ENCODE measurements around the gene ZBTB18. TPM values are rescaled to one million over a fixed set of nuclear protein-coding genes. Genes with fewer than 3 reads are reported as not detected.

Gene ZBTB18
- total RNA-seq, 1 donor from 2014 or later: 29.9 TPM

DNA sequence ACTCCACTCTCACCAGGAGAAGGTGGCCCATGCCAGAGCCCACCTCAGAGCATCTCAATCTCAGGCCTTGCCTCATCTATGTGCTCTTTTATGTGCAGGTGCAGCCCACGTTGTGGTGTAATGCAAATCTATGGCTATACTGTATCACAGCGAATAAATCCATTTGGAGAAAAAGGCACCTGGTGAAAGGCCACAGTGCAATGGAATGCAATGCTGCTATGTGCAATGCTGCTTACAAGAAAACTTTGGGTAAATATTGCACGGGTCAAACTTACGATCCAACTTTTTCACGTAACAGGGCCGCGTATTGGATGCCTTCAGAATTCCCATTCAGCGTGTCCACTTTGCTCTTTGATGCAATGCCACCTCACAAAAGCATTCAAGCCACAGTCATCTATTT, 13.5 kb downstream of the ZBTB18 start:
- TF ChIP-seq, protein P1, sequence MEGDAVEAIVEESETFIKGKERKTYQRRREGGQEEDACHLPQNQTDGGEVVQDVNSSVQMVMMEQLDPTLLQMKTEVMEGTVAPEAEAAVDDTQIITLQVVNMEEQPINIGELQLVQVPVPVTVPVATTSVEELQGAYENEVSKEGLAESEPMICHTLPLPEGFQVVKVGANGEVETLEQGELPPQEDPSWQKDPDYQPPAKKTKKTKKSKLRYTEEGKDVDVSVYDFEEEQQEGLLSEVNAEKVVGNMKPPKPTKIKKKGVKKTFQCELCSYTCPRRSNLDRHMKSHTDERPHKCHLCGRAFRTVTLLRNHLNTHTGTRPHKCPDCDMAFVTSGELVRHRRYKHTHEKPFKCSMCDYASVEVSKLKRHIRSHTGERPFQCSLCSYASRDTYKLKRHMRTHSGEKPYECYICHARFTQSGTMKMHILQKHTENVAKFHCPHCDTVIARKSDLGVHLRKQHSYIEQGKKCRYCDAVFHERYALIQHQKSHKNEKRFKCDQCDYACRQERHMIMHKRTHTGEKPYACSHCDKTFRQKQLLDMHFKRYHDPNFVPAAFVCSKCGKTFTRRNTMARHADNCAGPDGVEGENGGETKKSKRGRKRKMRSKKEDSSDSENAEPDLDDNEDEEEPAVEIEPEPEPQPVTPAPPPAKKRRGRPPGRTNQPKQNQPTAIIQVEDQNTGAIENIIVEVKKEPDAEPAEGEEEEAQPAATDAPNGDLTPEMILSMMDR (IDR thresholded peaks at IDR 0.05; ENCODE audit: borderline replicate concordance): no peak
- no peaks in the 10 kb centered on the region for H3K4me1 ChIP-seq
- no peak for DNase-seq
- H3K27ac ChIP-seq (replicated peaks): no peak overlapping the region
- no peak overlapping the region for H3K4me3 ChIP-seq
- intact Hi-C loops (cut with micrococcal nuclease): no loop called here
- H3K9me3 ChIP-seq (replicated peaks): no peaks in the 10 kb centered on the region
- H3K27me3 ChIP-seq (ENCODE audit: low read depth): peaks cover 12% of the 10 kb centered on the region
- no peaks in the 10 kb centered on the region for H3K36me3 ChIP-seq

DNA sequence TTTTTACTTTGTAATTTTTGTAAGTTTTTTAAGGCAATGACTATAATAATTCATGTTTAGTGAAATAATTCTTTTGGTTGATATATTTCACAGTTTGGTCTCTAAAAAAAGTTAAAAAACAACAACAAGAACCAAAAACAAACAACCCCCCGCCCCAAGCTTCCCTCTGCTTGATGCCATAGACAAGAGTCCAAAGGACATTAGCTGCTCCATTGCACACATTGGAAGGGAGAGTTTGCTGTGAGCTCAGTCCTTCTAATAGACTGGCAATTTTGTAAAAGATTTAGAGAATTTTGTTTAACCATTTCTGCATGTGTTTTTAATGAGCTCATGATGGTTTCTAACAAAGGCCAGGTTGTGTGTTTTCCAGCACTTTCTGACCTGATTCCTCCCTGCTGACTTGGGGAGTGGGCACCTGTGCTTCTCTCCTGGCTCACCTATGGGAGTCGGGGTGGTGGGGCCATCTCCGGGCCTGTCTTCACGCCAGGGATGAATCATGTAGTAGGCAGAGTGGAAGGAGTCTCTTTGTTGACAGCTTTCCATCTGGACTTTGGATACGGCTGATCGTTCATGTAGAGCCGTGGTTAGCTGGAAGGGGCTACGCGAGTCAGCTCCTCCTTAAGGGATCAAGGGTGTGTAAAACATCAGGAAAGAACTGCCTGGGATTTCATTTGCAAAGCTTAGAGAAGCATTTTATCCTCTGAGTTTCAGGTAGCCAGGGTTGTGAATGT, 14.1 kb downstream of the ZBTB18 start:
- TF ChIP-seq, protein P1 (IDR thresholded peaks at IDR 0.05; ENCODE audit: borderline replicate concordance): no peak
- DNase-seq: no peak
- H3K36me3 ChIP-seq: no peaks in the 10 kb centered on the region
- intact Hi-C loops (cut with micrococcal nuclease): no loop called here
- no peak overlapping the region for H3K27ac ChIP-seq (replicated peaks)
- H3K4me1 ChIP-seq: no peaks in the 10 kb centered on the region
- no peaks in the 10 kb centered on the region for H3K9me3 ChIP-seq (replicated peaks)
- no peak overlapping the region for H3K4me3 ChIP-seq
- peaks cover 12% of the 10 kb centered on the region for H3K27me3 ChIP-seq (ENCODE audit: low read depth)

DNA sequence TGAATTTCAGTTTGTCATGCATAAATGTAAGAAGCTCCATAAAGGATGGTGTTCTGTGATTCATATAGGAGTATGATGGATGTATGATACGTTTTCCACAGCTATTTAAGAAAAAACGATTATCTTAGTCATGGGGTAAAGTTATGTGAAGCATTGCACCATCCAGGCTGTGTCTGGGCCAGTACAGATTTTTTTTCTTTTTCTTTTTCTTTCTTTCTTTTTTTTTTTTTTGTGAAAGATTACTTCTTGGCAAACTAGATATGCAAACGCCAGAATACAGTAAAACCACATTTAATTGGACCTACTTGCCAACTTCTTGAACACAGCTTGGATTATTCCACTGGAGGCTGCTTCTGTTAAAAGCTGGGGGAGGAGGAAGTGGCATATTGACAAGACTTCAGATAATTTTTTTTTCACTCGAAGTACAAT, 14.9 kb downstream of the ZBTB18 start:
- H3K4me1 ChIP-seq: no peaks in the 10 kb centered on the region
- H3K4me3 ChIP-seq: no peak overlapping the region
- intact Hi-C loops (cut with micrococcal nuclease): no loop called here
- TF ChIP-seq, protein P1 (IDR thresholded peaks at IDR 0.05; ENCODE audit: borderline replicate concordance): no peak
- H3K27me3 ChIP-seq (ENCODE audit: low read depth): peaks cover 12% of the 10 kb centered on the region
- no peak for DNase-seq
- H3K9me3 ChIP-seq (replicated peaks): no peaks in the 10 kb centered on the region
- H3K36me3 ChIP-seq: no peaks in the 10 kb centered on the region
- no peak overlapping the region for H3K27ac ChIP-seq (replicated peaks)

DNA sequence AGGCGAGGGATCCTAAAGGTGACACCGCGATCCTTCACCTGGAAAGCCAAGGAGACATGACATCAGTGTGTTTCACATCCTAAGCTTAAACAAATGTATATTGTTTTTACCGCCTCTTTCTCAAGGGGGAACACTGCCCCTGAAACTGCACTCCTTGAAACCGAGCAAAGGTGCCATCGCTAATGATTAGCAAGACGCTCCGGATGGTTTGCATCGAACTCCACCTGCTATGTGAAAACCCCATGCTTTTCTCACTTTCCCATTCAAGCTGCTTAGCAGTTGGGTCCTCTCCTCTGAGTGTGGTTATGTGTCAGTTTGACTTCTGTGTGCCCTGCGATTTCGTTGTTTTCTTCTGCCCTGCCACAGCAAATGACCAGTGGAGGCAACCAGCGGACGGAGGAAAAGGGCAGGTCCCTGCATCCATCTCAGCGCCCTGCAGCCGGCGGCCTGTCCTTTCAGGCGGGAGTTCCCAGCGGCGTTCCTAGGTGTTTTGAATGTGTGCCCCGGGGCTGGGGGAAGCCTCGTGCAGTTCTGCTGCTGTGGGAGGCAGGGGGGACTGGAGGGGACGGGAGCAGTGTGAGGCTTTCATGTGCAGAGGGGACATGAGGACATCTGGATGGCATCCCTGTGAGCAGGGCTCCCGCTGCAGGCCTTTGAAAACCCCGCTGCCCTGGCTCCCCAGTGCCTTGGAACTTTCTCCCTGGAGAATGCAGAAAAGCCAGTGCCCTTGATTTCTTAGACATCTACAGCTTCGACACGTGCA, 16.1 kb downstream of the ZBTB18 start:
- DNase-seq: no peak
- Histone ChIP-seq H3K27ac (replicated peaks) (no peak overlapping the region), H3K4me3 (no peak overlapping the region), H3K36me3 (no peaks in the 10 kb centered on the region), H3K27me3 (ENCODE audit: low read depth) (peaks cover 12% of the 10 kb centered on the region), H3K9me3 (replicated peaks) (no peaks in the 10 kb centered on the region), H3K4me1 (no peaks in the 10 kb centered on the region)
- TF ChIP-seq, protein P1 (IDR thresholded peaks at IDR 0.05; ENCODE audit: borderline replicate concordance): no peak
- intact Hi-C loops (cut with micrococcal nuclease): no loop called here

DNA sequence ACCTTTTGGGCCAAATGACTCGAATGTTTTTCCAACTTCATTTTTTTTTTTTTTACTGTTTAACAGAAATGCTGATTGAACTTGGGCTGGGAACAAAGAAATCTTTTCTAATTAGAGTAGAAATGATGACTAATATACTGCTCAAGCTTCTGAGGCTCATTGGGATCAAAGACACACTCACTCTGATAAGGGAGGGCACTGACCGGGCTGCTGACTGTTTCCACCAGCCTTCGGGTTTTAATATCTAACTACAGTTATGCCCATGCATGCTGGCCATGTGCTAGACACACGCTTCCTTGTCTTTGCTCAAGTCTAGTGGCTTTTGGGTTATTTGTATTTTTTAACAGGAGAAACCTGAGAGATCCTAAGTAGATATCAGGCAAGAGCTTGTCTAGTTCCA, 16.8 kb downstream of the ZBTB18 start:
- Histone ChIP-seq H3K4me3 (no peak overlapping the region), H3K27me3 (ENCODE audit: low read depth) (peaks cover 12% of the 10 kb centered on the region), H3K9me3 (replicated peaks) (no peaks in the 10 kb centered on the region), H3K27ac (replicated peaks) (no peak overlapping the region), H3K4me1 (no peaks in the 10 kb centered on the region), H3K36me3 (no peaks in the 10 kb centered on the region)
- TF ChIP-seq, protein P1 (IDR thresholded peaks at IDR 0.05; ENCODE audit: borderline replicate concordance): no peak
- no peak for DNase-seq
- intact Hi-C loops (cut with micrococcal nuclease): no loop called here

Measured in left ventricle myocardium inferior (tissue), 1 donor.